HG02885 (cell line): ENCODE results near the gene SYNPR.

Experiments used
- ATAC-seq: cut with Tn5 transposase; IDR thresholded peaks from one replicate; pipeline ENCODE4 v1.9.1; 2021; ENCODE audit warnings: mild to moderate bottlenecking; ENCODE audit not compliant: unreplicated experiment, poor library complexity

Gene SYNPR

GRCh38 chr3:63662011-63662410, 383.9 kb downstream of the SYNPR start:
- ATAC-seq = no peak

GRCh38 chr3:63662500-63662899, 384.4 kb downstream of the SYNPR start:
- no peak for ATAC-seq
